Stomach smooth muscle (tissue), 2 donors: Measurements from ENCODE around the gene TRIO.

Source experiments
- H3K27ac ChIP-seq: one replicate; pipeline ENCODE4 v1.7.0; 2013; ENCODE audit warnings: mild to moderate bottlenecking, low read length, inconsistent platforms
- H3K27me3 ChIP-seq, 2 donors: one replicate each; pipeline ENCODE4 v1.7.0; 2013; ENCODE audit warnings: low read length in 2 of 2; ENCODE audit not compliant: insufficient read depth in 2 of 2, control insufficient read depth in 1 of 2
- H3K36me3 ChIP-seq, 2 donors: one replicate each; pipeline ENCODE4 v1.7.0; 2013; ENCODE audit warnings: low read length in 2 of 2; ENCODE audit not compliant: control insufficient read depth in 2 of 2, insufficient read depth in 2 of 2
- H3K4me1 ChIP-seq: one replicate; pipeline ENCODE4 v1.7.0; 2013; ENCODE audit warnings: low read length; ENCODE audit not compliant: control insufficient read depth, insufficient read depth
- H3K4me3 ChIP-seq, 2 donors: one replicate each; pipeline ENCODE4 v1.7.0; 2013; ENCODE audit warnings: low read length in 2 of 2
- H3K9ac ChIP-seq, 2 donors: one replicate each; pipeline ENCODE4 v1.7.0; 2013; ENCODE audit warnings: low read length in 2 of 2, mild to moderate bottlenecking in 1 of 2
- H3K9me3 ChIP-seq, 2 donors: one replicate each; pipeline ENCODE4 v1.7.0; 2013; ENCODE audit warnings: low read length in 2 of 2; ENCODE audit not compliant: control insufficient read depth in 2 of 2
- donor health status: healthy.
- donor health status: Pancreatic carcinoma.

The TRIO gene

GRCh38 chr5:14280294-14280854 lies 137.2 kb downstream of the TRIO start:
- Histone ChIP-seq H3K27ac (no peak overlapping the region), H3K36me3 (peaks cover 3 to 15% of the 10 kb centered on the region in 2 donors), H3K9ac (no peak overlapping the region), H3K4me1 (peaks cover 18% of the 10 kb centered on the region), H3K4me3 (no peak overlapping the region), H3K27me3 (no peaks in the 10 kb centered on the region), H3K9me3 (no peaks in the 10 kb centered on the region)

GRCh38 chr5:14281746-14282181 lies 138.6 kb downstream of the TRIO start:
- Histone ChIP-seq H3K4me1 (peaks cover 23% of the 10 kb centered on the region), H3K4me3 (no peak overlapping the region), H3K9ac (no peak overlapping the region), H3K36me3 (peaks cover 4 to 15% of the 10 kb centered on the region in 2 donors), H3K9me3 (no peaks in the 10 kb centered on the region), H3K27me3 (no peaks in the 10 kb centered on the region), H3K27ac (no peak overlapping the region)

DNA sequence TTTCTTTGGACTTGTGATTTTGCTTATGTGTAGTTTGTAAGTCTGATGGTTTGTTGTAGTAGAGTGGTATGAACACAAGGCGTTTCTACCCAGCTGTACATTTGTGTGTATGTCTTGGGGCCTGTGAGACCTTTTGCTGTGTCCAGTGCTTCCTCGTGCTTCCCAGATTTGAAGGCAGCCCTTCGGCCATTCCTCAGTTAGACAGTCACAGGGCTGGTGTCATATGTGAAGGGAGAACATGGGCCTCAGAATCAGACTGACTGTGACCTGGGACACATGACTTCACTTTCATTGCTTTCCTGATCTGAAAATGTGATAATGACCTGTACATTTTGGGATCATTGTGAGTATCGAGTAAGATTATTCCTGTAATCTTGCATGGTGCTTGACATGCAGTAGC lies 140.0 kb downstream of the TRIO start:
- H3K4me3 ChIP-seq = no peak overlapping the region
- peaks cover 10 to 18% of the 10 kb centered on the region in 2 donors for H3K36me3 ChIP-seq
- H3K4me1 ChIP-seq = peaks cover 21% of the 10 kb centered on the region
- H3K9ac ChIP-seq = no peak overlapping the region
- H3K27ac ChIP-seq = no peak overlapping the region
- H3K27me3 ChIP-seq = no peaks in the 10 kb centered on the region
- no peaks in the 10 kb centered on the region for H3K9me3 ChIP-seq

DNA sequence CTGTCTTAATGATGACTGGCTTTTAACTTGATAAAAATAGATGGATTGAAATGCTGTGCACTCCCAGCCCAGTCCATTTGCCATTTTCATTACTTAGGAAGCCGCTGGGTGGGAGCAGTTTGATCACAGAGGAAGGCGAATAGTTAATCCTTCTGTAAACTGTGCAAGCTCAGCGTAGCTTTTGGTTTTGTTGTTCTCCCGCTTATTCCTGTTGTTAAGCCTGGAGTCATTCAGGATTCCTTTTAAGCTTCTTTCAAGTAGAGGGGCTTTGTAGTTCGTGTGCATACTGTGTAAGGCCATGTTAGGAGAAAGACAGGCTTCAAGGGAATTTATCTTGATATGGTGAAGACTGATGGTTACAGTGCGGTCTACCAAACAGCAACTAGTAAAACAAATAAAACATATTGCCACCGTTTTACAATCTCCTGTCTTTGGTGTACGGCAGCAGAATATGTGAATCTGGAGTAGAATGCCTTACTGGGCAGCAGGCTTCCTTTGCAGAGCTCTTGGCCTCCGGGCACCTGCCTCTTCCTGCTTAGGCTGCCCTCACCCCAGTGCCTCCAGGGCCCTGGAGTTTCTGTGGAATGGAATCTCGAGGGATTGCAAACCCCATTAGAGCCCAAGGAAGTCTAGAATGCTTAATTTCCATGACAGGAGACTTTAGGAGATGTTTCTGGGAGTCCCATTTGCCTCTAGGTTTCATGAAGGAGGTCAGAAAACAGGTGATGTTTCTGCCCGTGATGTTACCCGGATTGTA lies 141.4 kb downstream of the TRIO start:
- Histone ChIP-seq H3K9me3 (no peaks in the 10 kb centered on the region), H3K4me1 (peaks cover 21% of the 10 kb centered on the region), H3K36me3 (peaks cover 13 to 24% of the 10 kb centered on the region in 2 donors), H3K27me3 (no peaks in the 10 kb centered on the region), H3K9ac (no peak overlapping the region), H3K27ac (no peak overlapping the region), H3K4me3 (peak overlapping the region in 1 of 2 donors; percentile 8)

GRCh38 chr5:14286007-14286406 lies 142.9 kb downstream of the TRIO start:
- Histone ChIP-seq H3K4me3 (no peak overlapping the region), H3K4me1 (peaks cover 21% of the 10 kb centered on the region), H3K36me3 (peaks cover 14 to 25% of the 10 kb centered on the region in 2 donors), H3K27ac (no peak overlapping the region), H3K9me3 (no peaks in the 10 kb centered on the region), H3K27me3 (no peaks in the 10 kb centered on the region), H3K9ac (no peak overlapping the region)

- H3K27ac ChIP-seq = no peak overlapping the region
- H3K27me3 ChIP-seq = no peaks in the 10 kb centered on the region
- H3K4me3 ChIP-seq = no peak overlapping the region
- H3K4me1 ChIP-seq = peaks cover 18% of the 10 kb centered on the region
- no peaks in the 10 kb centered on the region for H3K9me3 ChIP-seq
- no peak overlapping the region for H3K9ac ChIP-seq
- H3K36me3 ChIP-seq = peaks cover 17 to 24% of the 10 kb centered on the region in 2 donors
These were observed 143.7 kb downstream of the TRIO start for GRCh38 chr5:14286574-14287421.

GRCh38 chr5:14292766-14293658 lies 149.9 kb downstream of the TRIO start:
- Histone ChIP-seq H3K36me3 (peaks cover 18 to 35% of the 10 kb centered on the region in 2 donors), H3K27ac (no peak overlapping the region), H3K9me3 (no peaks in the 10 kb centered on the region), H3K4me1 (peaks cover 13% of the 10 kb centered on the region), H3K9ac (no peak overlapping the region), H3K4me3 (no peak overlapping the region), H3K27me3 (no peaks in the 10 kb centered on the region)

GRCh38 chr5:14295610-14296009 lies 152.5 kb downstream of the TRIO start:
- H3K27ac ChIP-seq = no peak overlapping the region
- peaks cover 21 to 31% of the 10 kb centered on the region in 2 donors for H3K36me3 ChIP-seq
- H3K4me3 ChIP-seq = no peak overlapping the region
- peaks cover 13% of the 10 kb centered on the region for H3K4me1 ChIP-seq
- H3K27me3 ChIP-seq = no peaks in the 10 kb centered on the region
- no peak overlapping the region for H3K9ac ChIP-seq
- H3K9me3 ChIP-seq = no peaks in the 10 kb centered on the region

GRCh38 chr5:14296533-14297331 lies 153.6 kb downstream of the TRIO start:
- no peaks in the 10 kb centered on the region for H3K27me3 ChIP-seq
- no peak overlapping the region for H3K9ac ChIP-seq
- no peak overlapping the region for H3K4me3 ChIP-seq
- peaks cover 13% of the 10 kb centered on the region for H3K4me1 ChIP-seq
- peaks cover 17 to 29% of the 10 kb centered on the region in 2 donors for H3K36me3 ChIP-seq
- no peak overlapping the region for H3K27ac ChIP-seq
- H3K9me3 ChIP-seq = no peaks in the 10 kb centered on the region
